H9 (cell line): ENCODE results near the gene ADAMTS2. TPM values are rescaled to one million over a fixed set of nuclear protein-coding genes. Genes with fewer than 3 reads are reported as not detected.

Source experiments
- DNase-seq: peaks from one replicate; pipeline ENCODE4 v3.0.0-alpha.2; 2017
- H2AFZ ChIP-seq: one replicate; pipeline ENCODE4 v1.6.1; 2013; ENCODE audit warnings: mild to moderate bottlenecking, low read length, control low read depth, moderate library complexity
- H2AK5ac ChIP-seq: 2 replicates; pipeline ENCODE4 v1.6.1; 2013; ENCODE audit warnings: low read length, control low read depth, mixed read lengths; ENCODE audit not compliant: insufficient read length
- H2BK120ac ChIP-seq: one replicate; pipeline ENCODE4 v1.6.1; 2013; ENCODE audit warnings: low read depth, mild to moderate bottlenecking, low read length, control low read depth, inconsistent platforms; ENCODE audit not compliant: poor library complexity, severe bottlenecking
- H2BK12ac ChIP-seq: 2 replicates; pipeline ENCODE4 v1.6.1; 2013; ENCODE audit warnings: low read length, control low read depth, mixed read lengths, low read depth; ENCODE audit not compliant: insufficient read length
- H2BK15ac ChIP-seq: 2 replicates; pipeline ENCODE4 v1.6.1; 2013; ENCODE audit warnings: low read depth, low read length, control low read depth
- H2BK20ac ChIP-seq: one replicate; pipeline ENCODE4 v1.6.1; 2013; ENCODE audit warnings: low read depth, mild to moderate bottlenecking, low read length, control low read depth, inconsistent platforms; ENCODE audit not compliant: poor library complexity, severe bottlenecking
- H2BK5ac ChIP-seq: 2 replicates; pipeline ENCODE4 v1.6.1; 2013; ENCODE audit warnings: low read length, control low read depth, mixed read lengths; ENCODE audit not compliant: insufficient read length
- H3K14ac ChIP-seq: 2 replicates; pipeline ENCODE4 v1.6.1; 2013; ENCODE audit warnings: low read length, control low read depth; ENCODE audit not compliant: insufficient read depth
- H3K18ac ChIP-seq: 2 replicates; pipeline ENCODE4 v1.6.1; 2013; ENCODE audit warnings: low read depth, mild to moderate bottlenecking, mixed read lengths, low read length, control low read depth; ENCODE audit not compliant: insufficient read length
- H3K23ac ChIP-seq: 2 replicates; pipeline ENCODE4 v1.6.1; 2013; ENCODE audit warnings: low read length, control low read depth, mixed read lengths, low read depth; ENCODE audit not compliant: insufficient read length
- H3K23me2 ChIP-seq: 2 replicates; pipeline ENCODE4 v1.6.1; 2013; ENCODE audit warnings: low read depth, mild to moderate bottlenecking, mixed read lengths, low read length, control low read depth; ENCODE audit not compliant: insufficient read length, poor library complexity, severe bottlenecking
- H3K27ac ChIP-seq: 2 replicates; pipeline ENCODE4 v1.5.1; 2013; ENCODE audit warnings: low read length, control low read depth, mixed read lengths, low read depth; ENCODE audit not compliant: insufficient read length
- H3K27me3 ChIP-seq: 2 replicates; pipeline ENCODE4 v1.6.1; 2013; ENCODE audit warnings: low read length, control low read depth, inconsistent platforms; ENCODE audit not compliant: insufficient read depth
- H3K4ac ChIP-seq: 2 replicates; pipeline ENCODE4 v1.6.1; 2013; ENCODE audit warnings: low read depth, mild to moderate bottlenecking, control low read depth, inconsistent platforms, low read length, moderate library complexity
- H3K4me1 ChIP-seq: 2 replicates; pipeline ENCODE4 v1.6.1; 2013; ENCODE audit warnings: low read length, control low read depth, inconsistent platforms; ENCODE audit not compliant: insufficient read depth
- H3K4me2 ChIP-seq: 2 replicates; pipeline ENCODE4 v1.6.1; 2013; ENCODE audit warnings: low read length, control low read depth, mixed read lengths; ENCODE audit not compliant: insufficient read length, insufficient read depth
- H3K56ac ChIP-seq: 2 replicates; pipeline ENCODE4 v1.6.1; 2013; ENCODE audit warnings: low read depth, mild to moderate bottlenecking, mixed read lengths, low read length, control low read depth; ENCODE audit not compliant: insufficient read length
- H3K79me1 ChIP-seq: 2 replicates; pipeline ENCODE4 v1.6.1; 2013; ENCODE audit warnings: low read depth, mild to moderate bottlenecking, moderate library complexity, low read length, control low read depth, inconsistent platforms; ENCODE audit not compliant: insufficient read depth, poor library complexity, severe bottlenecking
- H3K79me2 ChIP-seq: 2 replicates; pipeline ENCODE4 v1.6.1; 2013; ENCODE audit warnings: low read length, control low read depth, inconsistent platforms; ENCODE audit not compliant: insufficient read depth
- H3K9ac ChIP-seq: 2 replicates; pipeline ENCODE4 v1.6.1; 2013; ENCODE audit warnings: low read length, control low read depth, mixed read lengths; ENCODE audit not compliant: insufficient read length; ENCODE audit errors: extremely low read depth
- H3K9me3 ChIP-seq: one replicate; pipeline ENCODE4 v1.6.1; 2013; ENCODE audit warnings: low read depth, low read length, inconsistent platforms; ENCODE audit not compliant: control insufficient read depth
- H3T11ph ChIP-seq: one replicate; pipeline ENCODE4 v1.6.1; 2013; ENCODE audit warnings: mild to moderate bottlenecking, low read length, control low read depth, inconsistent platforms
- H4K20me1 ChIP-seq: one replicate; pipeline ENCODE4 v1.6.1; 2013; ENCODE audit not compliant: control insufficient read depth, insufficient read length, insufficient read depth
- H4K5ac ChIP-seq: 2 replicates; pipeline ENCODE4 v1.6.1; 2013; ENCODE audit warnings: low read depth, mild to moderate bottlenecking, mixed read lengths, low read length, control low read depth; ENCODE audit not compliant: insufficient read length
- H4K8ac ChIP-seq: replicated peaks from 2 replicates; pipeline ENCODE4 v1.6.1; 2013; ENCODE audit warnings: low read length, control low read depth, mixed read lengths, low read depth; ENCODE audit not compliant: insufficient read length
- H4K91ac ChIP-seq: 2 replicates; pipeline ENCODE4 v1.6.1; 2013; ENCODE audit warnings: low read depth, mild to moderate bottlenecking, moderate library complexity, mixed read lengths, low read length, control low read depth; ENCODE audit not compliant: insufficient read length
- H3K27ac Mint-ChIP-seq, 3 experiments: 2 replicates in 2 of 3; 3 replicates in 1 of 3; pipeline ENCODE4 v1.8.0; 2020 to 2021; ENCODE audit warnings: mixed read lengths in 3 of 3, mild to moderate bottlenecking in 1 of 3, moderate library complexity in 1 of 3
- H3K27me3 Mint-ChIP-seq: 2 replicates; pipeline ENCODE4 v1.8.0; 2021; ENCODE audit warnings: low read depth, mild to moderate bottlenecking, moderate library complexity, mixed read lengths
- H3K36me3 Mint-ChIP-seq, 3 experiments: 2 replicates in 2 of 3; 3 replicates in 1 of 3; pipeline ENCODE4 v1.8.0; 2020 to 2021; ENCODE audit warnings: low read depth in 3 of 3, mixed read lengths in 3 of 3; ENCODE audit not compliant: insufficient read depth in 1 of 3
- H3K4me1 Mint-ChIP-seq, 2 experiments: 2 replicates each; pipeline ENCODE4 v1.8.0; 2020; ENCODE audit warnings: mixed read lengths in 2 of 2
- H3K4me3 Mint-ChIP-seq, 2 experiments: 2 replicates in 1 of 2; 3 replicates in 1 of 2; pipeline ENCODE4 v1.8.0; 2020 to 2021; ENCODE audit warnings: mild to moderate bottlenecking in 2 of 2, mixed read lengths in 2 of 2, moderate library complexity in 1 of 2
- H3K9me3 Mint-ChIP-seq, 2 experiments: 2 replicates in 1 of 2; 3 replicates in 1 of 2; pipeline ENCODE4 v1.8.0; 2020; ENCODE audit warnings: mild to moderate bottlenecking in 2 of 2, mixed read lengths in 2 of 2, moderate library complexity in 1 of 2
- CTCF ChIP-seq: fragments of 200-600 bp; sonication (generic); conservative IDR thresholded peaks from 3 replicates; pipeline ENCODE4 v1.8.0; 2021; ENCODE audit warnings: antibody characterized with exemption, mild to moderate bottlenecking
- WGBS: extraction: QIAGEN DNeasy Blood & Tissue Kit; methylation state at CpG from one replicate; pipeline ENCODE4 v1.1.7; 2013; ENCODE audit warnings: missing lambda C conversion rate, low lambda C conversion rate, mixed read lengths; ENCODE audit not compliant: insufficient read length; ENCODE audit errors: extremely low coverage; 5-methylcytosine and 5-hydroxymethylcytosine counted together
- total RNA-seq: library from RNA; stranded (reverse); gene quantifications from 2 replicates; pipeline ENCODE4 v1.2.1, GENCODE V29; 2021

Gene ADAMTS2
- total RNA-seq, 1 experiment from 2014 or later = 5.4 TPM

- Histone ChIP-seq H3K14ac (no peak overlapping the region), H3K9me3 (no peaks in the 10 kb centered on the region), H3K79me2 (no peaks in the 10 kb centered on the region), H2AFZ (no peak overlapping the region), H3K4me1 (no peaks in the 10 kb centered on the region), H4K91ac (no peak overlapping the region), H4K5ac (no peak overlapping the region), H2AK5ac (no peak overlapping the region), H3K9ac (no peak overlapping the region), H2BK12ac (no peak overlapping the region), H3K18ac (no peak overlapping the region), H2BK15ac (no peak overlapping the region), H3K27me3 (no peaks in the 10 kb centered on the region), H3K79me1 (no peaks in the 10 kb centered on the region), H4K20me1 (no peaks in the 10 kb centered on the region), H2BK120ac (no peak overlapping the region), H3K27ac (no peak overlapping the region), H4K8ac (no peak overlapping the region), H3K23ac (no peak overlapping the region), H3T11ph (no peak overlapping the region), H3K56ac (no peak overlapping the region), H2BK20ac (no peak overlapping the region), H3K23me2 (no peaks in the 10 kb centered on the region), H2BK5ac (no peak overlapping the region), H3K4me2 (no peak overlapping the region), H3K4ac (no peak overlapping the region)
- peaks cover 0 to 6% (median 3%) of the 10 kb centered on the region in 3 experiments; a peak in 2 of 7 replicates for H3K36me3 Mint-ChIP-seq
- no peaks in the 10 kb centered on the region for H3K4me1 Mint-ChIP-seq
- H3K27ac Mint-ChIP-seq = peak overlapping the region in 1 of 3 experiments; percentile 6; a peak in 1 of 7 replicates
- peaks cover 16 to 20% of the 10 kb centered on the region in 2 experiments; a peak in 4 of 5 replicates for H3K9me3 Mint-ChIP-seq
- WGBS = no CpG with 5 or more reads among the region's 15 CpGs
- no peaks in the 10 kb centered on the region for H3K27me3 Mint-ChIP-seq
- peak; percentile 8 for DNase-seq
- TF ChIP-seq CTCF = no peak
- no peak overlapping the region for H3K4me3 Mint-ChIP-seq
Observed at GRCh38 chr5:179163236-179164155, 181.8 kb downstream of the ADAMTS2 start.
